Measurements from ENCODE around the gene ACBD4.

GRCh38 chr17:45104029-45104428, 31.5 kb upstream of the ACBD4 start:
- TF ChIP-seq CTCF (IDR thresholded peaks at IDR 0.05) (no peak), POLR2A (IDR thresholded peaks at IDR 0.05) (no peak)

All from transverse colon (tissue), 3 donors.